Peyer's patch (tissue), 4 donors: ENCODE measurements around the gene AKAP6.

Experiments used
- CTCF ChIP-seq, 6 experiments: fragments of 450-650 bp in 4 of 6; fragments of 200-600 bp in 2 of 6; sonication (generic) in 1 of 6; IDR thresholded peaks; one replicate each; pipeline ENCODE4 v1.5.1; 2017 to 2019; ENCODE audit warnings: antibody characterized with exemption in 6 of 6, mild to moderate bottlenecking in 3 of 6, moderate library complexity in 1 of 6
- POLR2A ChIP-seq, 2 donors: fragments of 450-650 bp; IDR thresholded peaks; one replicate each; pipeline ENCODE4 v1.5.1; 2017; ENCODE audit warnings: antibody characterized with exemption in 2 of 2, mild to moderate bottlenecking in 2 of 2, moderate library complexity in 2 of 2

DNA sequence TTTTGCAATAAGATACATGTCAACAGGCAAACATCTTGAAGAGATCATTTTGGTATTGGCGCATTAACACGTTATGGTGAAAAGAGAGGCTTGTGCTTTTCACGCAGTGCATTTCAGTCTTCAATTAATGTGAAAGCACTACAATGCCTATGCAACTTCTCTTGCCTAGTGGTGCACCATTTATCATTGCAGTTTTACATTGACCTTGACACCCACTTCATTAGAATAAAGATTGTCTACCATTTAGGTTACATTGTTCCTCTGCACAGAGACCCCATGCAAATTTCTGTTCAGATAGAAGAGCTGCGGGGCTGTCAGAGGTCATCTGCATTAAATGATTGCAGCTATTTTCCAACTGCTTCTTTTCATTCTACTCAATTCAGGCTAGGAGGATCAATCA lies 397.4 kb downstream of the AKAP6 start:
- no peak for TF ChIP-seq CTCF (IDR thresholded peaks at IDR 0.05)
- no peak for TF ChIP-seq POLR2A (IDR thresholded peaks at IDR 0.05)
